Panc1 (cell line): ENCODE data around the gene GBE1. TPM values are rescaled to one million over a fixed set of nuclear protein-coding genes. Genes with fewer than 3 reads are reported as not detected.

ENCODE experiments used
- ATAC-seq: fragments of 200-7000 bp; cut with Tn5 transposase; 2 replicates; pipeline ENCODE4 v1.9.1; 2020; ENCODE audit warnings: mild to moderate bottlenecking, moderate library complexity
- BruUV-seq: library from RNA; stranded (reverse); fragments of 400-500 nt; replicated peaks from 2 replicates; lab custom pipeline; 2021; lab: Mats Ljungman, UMichigan
- CTCF ChIA-PET: fragments of 300-600 bp; sonication (Branson Sonifier 250); formaldehyde crosslinking; loops from one replicate; lab custom pipeline; 2022; ENCODE audit warnings: antibody characterized with exemption; lab: Charles Lee
- POLR2A ChIA-PET: fragments of 300-600 bp; sonication (Branson Sonifier 250); formaldehyde crosslinking; loops from one replicate; lab custom pipeline; 2022; ENCODE audit warnings: antibody characterized with exemption; lab: Charles Lee
- DNase-seq: peaks from one replicate; pipeline ENCODE4 v3.0.0-alpha.2; 2010; ENCODE audit warnings: low read depth, low spot score
- H3K27ac ChIP-seq: 2 replicates; pipeline ENCODE4 v1.5.1; 2011; ENCODE audit warnings: mild to moderate bottlenecking, low read length, inconsistent platforms
- H3K27me3 ChIP-seq: fragments of 200-500 bp; sonication (Bioruptor generic); 2 replicates; pipeline ENCODE4 v1.6.0; 2014; ENCODE audit warnings: low read length, inconsistent platforms; ENCODE audit not compliant: control insufficient read depth, insufficient read depth
- H3K36me3 ChIP-seq: fragments of 200-500 bp; sonication (Bioruptor generic); 2 replicates; pipeline ENCODE4 v1.5.1; 2014; ENCODE audit warnings: inconsistent platforms, mild to moderate bottlenecking, low read length, moderate library complexity; ENCODE audit not compliant: control insufficient read depth, insufficient read depth
- H3K4me1 ChIP-seq: 2 replicates; pipeline ENCODE4 v1.5.1; 2011; ENCODE audit warnings: inconsistent platforms, mild to moderate bottlenecking, low read length, moderate library complexity; ENCODE audit not compliant: control insufficient read depth, insufficient read depth
- H3K4me3 ChIP-seq, 2 experiments: 2 replicates each; pipeline ENCODE4 v1.5.1; 2011 to 2012; ENCODE audit warnings: low read depth in 2 of 2, low read length in 2 of 2, mild to moderate bottlenecking in 2 of 2, inconsistent platforms in 1 of 2, moderate library complexity in 1 of 2
- H3K9me3 ChIP-seq: fragments of 200-500 bp; sonication (Bioruptor generic); 2 replicates; pipeline ENCODE4 v1.5.1; 2014; ENCODE audit warnings: low read depth, mild to moderate bottlenecking, inconsistent platforms, low read length, moderate library complexity; ENCODE audit not compliant: control insufficient read depth, insufficient read depth
- CTCF ChIP-seq: fragments of 450-650 bp; IDR thresholded peaks from 2 replicates; pipeline ENCODE4 v1.5.1; 2017; ENCODE audit warnings: mild to moderate bottlenecking
- POLR2AphosphoS5 ChIP-seq: IDR thresholded peaks from 2 replicates; pipeline ENCODE4 v1.6.1; 2012; ENCODE audit warnings: mild to moderate bottlenecking, low read depth, low read length, moderate library complexity
- REST ChIP-seq, 2 experiments: IDR thresholded peaks; 2 replicates each; pipeline ENCODE4 v1.6.1; 2011 to 2012; ENCODE audit warnings: low read depth in 2 of 2, control low read depth in 1 of 2, low read length in 1 of 2, mild to moderate bottlenecking in 1 of 2, moderate library complexity in 1 of 2; ENCODE audit not compliant: insufficient read depth in 1 of 2
- SIN3A ChIP-seq: IDR thresholded peaks from 2 replicates; pipeline ENCODE4 v1.6.1; 2012; ENCODE audit warnings: low read depth, mild to moderate bottlenecking, low read length, moderate library complexity, borderline replicate concordance; ENCODE audit not compliant: insufficient read depth
- TCF7L2 ChIP-seq: IDR thresholded peaks from 2 replicates; pipeline ENCODE4 v1.6.1; 2011; ENCODE audit warnings: mild to moderate bottlenecking, low read depth, low read length, inconsistent platforms
- in situ Hi-C: cut with HindIII; loops from 2 replicates; pipeline ENCODE4 v1.10.0; 2016; ENCODE audit warnings: low sequenced_read_pairs, low pct_unique_long_range_greater_than_20kb
- intact Hi-C: fragments of 100-400 bp; cut with micrococcal nuclease; formaldehyde crosslinking; loops from one replicate; pipeline ENCODE4 v1.10.0; 2022; ENCODE audit not compliant: unreplicated experiment
- total RNA-seq: library from RNA; stranded (reverse); gene quantifications from one replicate; pipeline ENCODE4 v1.2.1, GENCODE V29; 2021; ENCODE audit not compliant: unreplicated experiment

The GBE1 gene
- total RNA-seq, 1 experiment from 2014 or later, result 30.4 TPM

- no peak overlapping the region for H3K4me3 ChIP-seq
- H3K27me3 ChIP-seq, result no peaks in the 10 kb centered on the region
- POLR2A ChIA-PET, result no interaction called here
- in situ Hi-C loops, result no loop called here
- no peak for TF ChIP-seq SIN3A
- no peak for TF ChIP-seq CTCF
- TF ChIP-seq POLR2AphosphoS5, result no peak
- TF ChIP-seq TCF7L2, result no peak
- TF ChIP-seq REST (IDR thresholded peaks at IDR 0.05; ENCODE audit: insufficient read depth in 1 of 2, low read depth in 2 of 2, low read length in 1 of 2), result no peak
- H3K9me3 ChIP-seq, result no peaks in the 10 kb centered on the region
- CTCF ChIA-PET, result no interaction called here
- H3K36me3 ChIP-seq, result no peaks in the 10 kb centered on the region
- ATAC-seq, result no peak
- BruUV-seq, result no TSS peak
- no peak overlapping the region for H3K27ac ChIP-seq
- no peak for DNase-seq
- intact Hi-C loops, result no loop called here
- H3K4me1 ChIP-seq, result no peaks in the 10 kb centered on the region
Measured at GRCh38 chr3:81660036-81660435, 101.4 kb downstream of the GBE1 start.

GRCh38 chr3:81658322-81658997 lies 103.0 kb downstream of the GBE1 start:
- ATAC-seq, result no peak
- no peak for DNase-seq
- Histone ChIP-seq H3K4me3 (no peak overlapping the region), H3K27me3 (no peaks in the 10 kb centered on the region), H3K4me1 (no peaks in the 10 kb centered on the region), H3K9me3 (no peaks in the 10 kb centered on the region), H3K36me3 (no peaks in the 10 kb centered on the region), H3K27ac (no peak overlapping the region)
- ChIA-PET POLR2A (no interaction called here), CTCF (no interaction called here)
- intact Hi-C loops, result no loop called here
- no peak for TF ChIP-seq POLR2AphosphoS5
- TF ChIP-seq SIN3A, result no peak
- TF ChIP-seq TCF7L2, result no peak
- no peak for TF ChIP-seq CTCF
- TF ChIP-seq REST (IDR thresholded peaks at IDR 0.05; ENCODE audit: insufficient read depth in 1 of 2, low read depth in 2 of 2, low read length in 1 of 2), result no peak
- in situ Hi-C loops, result no loop called here
- no TSS peak for BruUV-seq
